IMR-90 (cell line): ENCODE data around the gene OPCML. TPM values are rescaled to one million over a fixed set of nuclear protein-coding genes. Genes with fewer than 3 reads are reported as not detected.

Experiments
- ATAC-seq: fragments of 200-7000 bp; cut with Tn5 transposase; 2 replicates; pipeline ENCODE4 v1.9.1; 2020; ENCODE audit warnings: low read depth, mild to moderate bottlenecking, moderate library complexity
- BruUV-seq: library from RNA; stranded (reverse); fragments of 400-500 nt; replicated peaks from 2 replicates; lab custom pipeline; 2021; lab: Mats Ljungman, UMichigan
- CTCF ChIA-PET: fragments of 300-600 bp; formaldehyde crosslinking; extraction: SDS; loops from one replicate; lab custom pipeline; 2021; ENCODE audit warnings: antibody characterized with exemption; lab: Yijun Ruan, JAX
- POLR2A ChIA-PET: fragments of 300-600 bp; sonication (Branson Sonifier 250); formaldehyde crosslinking; loops from one replicate; lab custom pipeline; 2022; ENCODE audit warnings: antibody characterized with exemption; ENCODE audit not compliant: unreplicated experiment; lab: Charles Lee
- DNase-seq: peaks from one replicate; pipeline ENCODE4 v3.0.0; 2013
- H2AFZ ChIP-seq: replicated peaks from 2 replicates; pipeline ENCODE3; 2013; ENCODE audit warnings: low read length, mild to moderate bottlenecking; ENCODE audit not compliant: poor library complexity
- H2AK5ac ChIP-seq: 2 replicates; pipeline ENCODE4 v1.6.1; 2013; ENCODE audit warnings: low read depth, low read length, inconsistent platforms
- H2AK9ac ChIP-seq: replicated peaks from 2 replicates; pipeline ENCODE3; 2013; ENCODE audit warnings: mild to moderate bottlenecking, low read depth, low read length, moderate library complexity; ENCODE audit not compliant: poor library complexity
- H2BK120ac ChIP-seq: 2 replicates; pipeline ENCODE4 v1.6.1; 2013; ENCODE audit warnings: low read depth, low read length, inconsistent platforms
- H2BK15ac ChIP-seq: 3 replicates; pipeline ENCODE4 v1.6.1; 2013; ENCODE audit warnings: low read depth, low read length, inconsistent platforms
- H2BK20ac ChIP-seq: 2 replicates; pipeline ENCODE4 v1.6.1; 2013; ENCODE audit warnings: low read depth, mild to moderate bottlenecking, inconsistent platforms, low read length, moderate library complexity
- H2BK5ac ChIP-seq: 2 replicates; pipeline ENCODE4 v1.6.1; 2013; ENCODE audit warnings: mild to moderate bottlenecking, low read depth, low read length, inconsistent platforms; ENCODE audit not compliant: poor library complexity, severe bottlenecking
- H3K14ac ChIP-seq: replicated peaks from 2 replicates; pipeline ENCODE4 v1.6.1; 2013; ENCODE audit warnings: low read depth, low read length, inconsistent platforms
- H3K18ac ChIP-seq: 2 replicates; pipeline ENCODE4 v1.6.1; 2013; ENCODE audit warnings: low read depth, low read length, control low read depth
- H3K23ac ChIP-seq: 2 replicates; pipeline ENCODE4 v1.6.1; 2013; ENCODE audit warnings: low read depth, low read length, inconsistent platforms
- H3K27ac ChIP-seq: 2 replicates; pipeline ENCODE4 v1.5.1; 2013; ENCODE audit warnings: mild to moderate bottlenecking, control low read depth, low read length; ENCODE audit not compliant: insufficient read depth
- H3K27me3 ChIP-seq: 2 replicates; pipeline ENCODE4 v1.6.1; 2013; ENCODE audit warnings: low read length; ENCODE audit not compliant: control insufficient read depth, insufficient read depth
- H3K36me3 ChIP-seq: 2 replicates; pipeline ENCODE4 v1.6.1; 2013; ENCODE audit warnings: low read length, mixed read lengths; ENCODE audit not compliant: control insufficient read depth, insufficient read depth
- H3K4ac ChIP-seq: 2 replicates; pipeline ENCODE4 v1.6.1; 2013; ENCODE audit warnings: low read depth, low read length, inconsistent platforms
- H3K4me1 ChIP-seq: 2 replicates; pipeline ENCODE4 v1.6.1; 2013; ENCODE audit warnings: low read length, mixed read lengths; ENCODE audit not compliant: control insufficient read depth, insufficient read depth
- H3K4me2 ChIP-seq: 2 replicates; pipeline ENCODE4 v1.6.1; 2013; ENCODE audit warnings: low read depth, mild to moderate bottlenecking, control low read depth, low read length, moderate library complexity
- H3K4me3 ChIP-seq: 2 replicates; pipeline ENCODE4 v1.5.1; 2013; ENCODE audit warnings: low read depth, mild to moderate bottlenecking, control low read depth, low read length, moderate library complexity; ENCODE audit not compliant: insufficient read depth
- H3K56ac ChIP-seq: 2 replicates; pipeline ENCODE4 v1.6.1; 2013; ENCODE audit warnings: low read length, inconsistent platforms; ENCODE audit not compliant: insufficient read depth; ENCODE audit errors: extremely low read depth
- H3K79me1 ChIP-seq, 2 experiments: 2 replicates each; pipeline ENCODE4 v1.6.1; 2013; ENCODE audit warnings: low read length in 2 of 2, inconsistent platforms in 1 of 2, low read depth in 1 of 2
- H3K9ac ChIP-seq: 2 replicates; pipeline ENCODE4 v1.6.1; 2013; ENCODE audit warnings: low read depth, low read length, control low read depth
- H3K9me1 ChIP-seq: 2 replicates; pipeline ENCODE4 v1.6.1; 2013; ENCODE audit warnings: low read length, inconsistent platforms; ENCODE audit not compliant: insufficient read depth
- H3K9me3 ChIP-seq: 2 replicates; pipeline ENCODE4 v1.6.1; 2013; ENCODE audit warnings: low read length; ENCODE audit not compliant: control insufficient read depth, insufficient read depth
- H4K20me1 ChIP-seq: 2 replicates; pipeline ENCODE4 v1.6.1; 2013; ENCODE audit warnings: low read length, inconsistent platforms; ENCODE audit not compliant: insufficient read depth
- H4K5ac ChIP-seq: 2 replicates; pipeline ENCODE4 v1.6.1; 2013; ENCODE audit warnings: mild to moderate bottlenecking, low read depth, low read length, control low read depth
- H4K8ac ChIP-seq, 2 experiments: 2 replicates each; pipeline ENCODE4 v1.6.1; 2013; ENCODE audit warnings: low read depth in 2 of 2, low read length in 2 of 2, control low read depth in 1 of 2, inconsistent platforms in 1 of 2
- H4K91ac ChIP-seq: 2 replicates; pipeline ENCODE4 v1.6.1; 2013; ENCODE audit warnings: low read depth, low read length, inconsistent platforms; ENCODE audit not compliant: insufficient read depth
- BHLHE40 ChIP-seq: fragments of 150-350 bp; IDR thresholded peaks from 2 replicates; pipeline ENCODE4 v1.6.1; 2016; ENCODE audit warnings: mild to moderate bottlenecking, low read depth, low read length
- CEBPB ChIP-seq: IDR thresholded peaks from 2 replicates; pipeline ENCODE4 v1.6.1; 2012; ENCODE audit warnings: low read depth, low read length, improper control_type of control experiment
- CHD1 ChIP-seq: IDR thresholded peaks from 2 replicates; pipeline ENCODE4 v1.6.1; 2012; ENCODE audit warnings: low read depth, low read length, improper control_type of control experiment
- FOS ChIP-seq: fragments of 150-350 bp; IDR thresholded peaks from 2 replicates; pipeline ENCODE4 v1.6.1; 2016; ENCODE audit warnings: low read depth, low read length
- MAFK ChIP-seq: IDR thresholded peaks from 2 replicates; pipeline ENCODE4 v1.6.1; 2012; ENCODE audit warnings: low read depth, low read length, improper control_type of control experiment
- MAZ ChIP-seq: IDR thresholded peaks from 2 replicates; pipeline ENCODE4 v1.6.1; 2012; ENCODE audit warnings: low read depth, mild to moderate bottlenecking, low read length, improper control_type of control experiment, moderate library complexity, borderline replicate concordance
- MXI1 ChIP-seq: IDR thresholded peaks from 2 replicates; pipeline ENCODE4 v1.6.1; 2012; ENCODE audit warnings: low read depth, mild to moderate bottlenecking, low read length, moderate library complexity, borderline replicate concordance
- NFE2L2 ChIP-seq: fragments of 150-350 bp; IDR thresholded peaks from 2 replicates; pipeline ENCODE4 v1.6.1; 2016; ENCODE audit warnings: low read depth, mild to moderate bottlenecking, low read length
- POLR2A ChIP-seq: IDR thresholded peaks from 2 replicates; pipeline ENCODE4 v1.6.1; 2012; ENCODE audit warnings: mild to moderate bottlenecking, low read depth, low read length
- RAD21 ChIP-seq: IDR thresholded peaks from 2 replicates; pipeline ENCODE4 v1.6.1; 2012; ENCODE audit warnings: low read length, improper control_type of control experiment
- RCOR1 ChIP-seq: IDR thresholded peaks from 2 replicates; pipeline ENCODE4 v1.6.1; 2012; ENCODE audit warnings: mild to moderate bottlenecking, low read length, improper control_type of control experiment; ENCODE audit not compliant: insufficient replicate concordance
- RFX5 ChIP-seq: IDR thresholded peaks from 2 replicates; pipeline ENCODE4 v1.8.0; 2012; ENCODE audit warnings: low read depth, mild to moderate bottlenecking, low read length, moderate library complexity
- WGBS, 2 experiments: methylation state at CpG; one replicate each; pipeline versions ENCODE4 v1.1.5 to v1.1.7; 2013; ENCODE audit warnings: missing lambda C conversion rate in 2 of 2; ENCODE audit not compliant: insufficient read length in 1 of 2; ENCODE audit errors: extremely low coverage in 2 of 2; 5-methylcytosine and 5-hydroxymethylcytosine counted together
- dilution Hi-C: fragments of 300-500 bp; cut with HindIII; formaldehyde crosslinking; loops from one replicate; pipeline ENCODE4 v1.14.3; 2018; ENCODE audit warnings: low sequenced_read_pairs; ENCODE audit not compliant: unreplicated experiment
- in situ Hi-C: fragments of 300-500 bp; cut with MboI; formaldehyde crosslinking; loops from 3 replicates; pipeline ENCODE4 v1.14.3; 2019; ENCODE audit warnings: low sequenced_read_pairs, inconsistent platforms, mixed read lengths
- intact Hi-C: fragments of 100-400 bp; cut with micrococcal nuclease; formaldehyde crosslinking; loops from 2 replicates; pipeline ENCODE4 v1.10.0; 2022
- polyA plus RNA-seq, 3 experiments: library from polyadenylated mRNA; depleted of rRNA; stranded (reverse); fragments of >200 nt; gene quantifications; 2 replicates each; pipeline ENCODE4 v1.2.3, GENCODE V29; 2012; ENCODE audit warnings: low replicate concordance in 1 of 3
- total RNA-seq: library from RNA; depleted of rRNA; stranded (reverse); fragments of >200 nt; gene quantifications from 2 replicates; pipeline ENCODE4 v1.2.3, GENCODE V29; 2012
- TF ChIP-seq, protein P1 (sequence below): fragments of 150-350 bp; IDR thresholded peaks from 2 replicates; pipeline ENCODE4 v1.6.1; 2017; ENCODE audit warnings: mild to moderate bottlenecking, antibody characterized with exemption, low read length, low read depth
- TF ChIP-seq, protein P2 (sequence below): conservative IDR thresholded peaks from 2 replicates; pipeline ENCODE4 v1.5.1; 2012; ENCODE audit warnings: mild to moderate bottlenecking, low read depth, low read length, improper control_type of control experiment
- TF ChIP-seq, protein P3 (sequence below): fragments of 150-350 bp; IDR thresholded peaks from 2 replicates; pipeline ENCODE4 v1.6.1; 2016; ENCODE audit warnings: low read depth, mild to moderate bottlenecking, low read length, moderate library complexity, borderline replicate concordance

OPCML gene
- total and polyA plus RNA-seq, 2 of the 4 experiments (the other 2 are of a cell fraction), result under 0.01 to 2.6 TPM

DNA sequence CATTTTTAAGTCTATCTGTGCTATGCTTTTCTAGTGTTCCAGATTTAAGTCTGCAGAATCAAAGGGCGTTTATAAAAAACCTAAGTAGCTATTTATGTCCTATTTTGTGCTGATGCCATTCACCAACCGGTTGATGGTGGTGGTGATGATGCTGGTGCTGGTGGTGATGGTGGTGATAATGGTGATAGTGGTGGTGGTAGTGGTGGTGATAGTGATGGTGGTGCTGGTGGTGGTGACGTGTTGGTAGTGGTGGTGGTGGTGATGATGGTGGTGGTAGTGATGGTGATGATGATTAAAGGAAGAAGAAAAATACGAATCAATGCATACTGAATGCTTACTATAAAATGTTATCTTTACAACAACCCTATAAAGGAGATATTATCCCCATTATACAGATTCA, 178.2 kb downstream of the OPCML start:
- DNase-seq (peak; percentile 2), ATAC-seq (no peak)
- H3K4me2 ChIP-seq, result no peak overlapping the region
- no peak overlapping the region for H3K4me3 ChIP-seq
- BruUV-seq, result no TSS peak
- TF ChIP-seq RCOR1 (no peak), CEBPB (no peak), MAZ (no peak), BHLHE40 (no peak), RAD21 (no peak), POLR2A (no peak), RFX5 (no peak), CHD1 (no peak), MXI1 (no peak), MAFK (no peak), FOS (no peak), NFE2L2 (no peak)
- TF ChIP-seq, protein P1, sequence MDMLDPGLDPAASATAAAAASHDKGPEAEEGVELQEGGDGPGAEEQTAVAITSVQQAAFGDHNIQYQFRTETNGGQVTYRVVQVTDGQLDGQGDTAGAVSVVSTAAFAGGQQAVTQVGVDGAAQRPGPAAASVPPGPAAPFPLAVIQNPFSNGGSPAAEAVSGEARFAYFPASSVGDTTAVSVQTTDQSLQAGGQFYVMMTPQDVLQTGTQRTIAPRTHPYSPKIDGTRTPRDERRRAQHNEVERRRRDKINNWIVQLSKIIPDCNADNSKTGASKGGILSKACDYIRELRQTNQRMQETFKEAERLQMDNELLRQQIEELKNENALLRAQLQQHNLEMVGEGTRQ, result no peak
- TF ChIP-seq, protein P2, sequence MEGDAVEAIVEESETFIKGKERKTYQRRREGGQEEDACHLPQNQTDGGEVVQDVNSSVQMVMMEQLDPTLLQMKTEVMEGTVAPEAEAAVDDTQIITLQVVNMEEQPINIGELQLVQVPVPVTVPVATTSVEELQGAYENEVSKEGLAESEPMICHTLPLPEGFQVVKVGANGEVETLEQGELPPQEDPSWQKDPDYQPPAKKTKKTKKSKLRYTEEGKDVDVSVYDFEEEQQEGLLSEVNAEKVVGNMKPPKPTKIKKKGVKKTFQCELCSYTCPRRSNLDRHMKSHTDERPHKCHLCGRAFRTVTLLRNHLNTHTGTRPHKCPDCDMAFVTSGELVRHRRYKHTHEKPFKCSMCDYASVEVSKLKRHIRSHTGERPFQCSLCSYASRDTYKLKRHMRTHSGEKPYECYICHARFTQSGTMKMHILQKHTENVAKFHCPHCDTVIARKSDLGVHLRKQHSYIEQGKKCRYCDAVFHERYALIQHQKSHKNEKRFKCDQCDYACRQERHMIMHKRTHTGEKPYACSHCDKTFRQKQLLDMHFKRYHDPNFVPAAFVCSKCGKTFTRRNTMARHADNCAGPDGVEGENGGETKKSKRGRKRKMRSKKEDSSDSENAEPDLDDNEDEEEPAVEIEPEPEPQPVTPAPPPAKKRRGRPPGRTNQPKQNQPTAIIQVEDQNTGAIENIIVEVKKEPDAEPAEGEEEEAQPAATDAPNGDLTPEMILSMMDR, result no peak
- TF ChIP-seq, protein P3, sequence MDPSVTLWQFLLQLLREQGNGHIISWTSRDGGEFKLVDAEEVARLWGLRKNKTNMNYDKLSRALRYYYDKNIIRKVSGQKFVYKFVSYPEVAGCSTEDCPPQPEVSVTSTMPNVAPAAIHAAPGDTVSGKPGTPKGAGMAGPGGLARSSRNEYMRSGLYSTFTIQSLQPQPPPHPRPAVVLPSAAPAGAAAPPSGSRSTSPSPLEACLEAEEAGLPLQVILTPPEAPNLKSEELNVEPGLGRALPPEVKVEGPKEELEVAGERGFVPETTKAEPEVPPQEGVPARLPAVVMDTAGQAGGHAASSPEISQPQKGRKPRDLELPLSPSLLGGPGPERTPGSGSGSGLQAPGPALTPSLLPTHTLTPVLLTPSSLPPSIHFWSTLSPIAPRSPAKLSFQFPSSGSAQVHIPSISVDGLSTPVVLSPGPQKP, result no peak
- no peaks in the 10 kb centered on the region for H3K27me3 ChIP-seq
- intact Hi-C loops (no loop called here), dilution Hi-C loops (no loop called here), in situ Hi-C loops (no loop called here)
- no peak overlapping the region for H4K91ac ChIP-seq
- peaks cover 13% of the 10 kb centered on the region for H3K9me3 ChIP-seq
- no CpG with 5 or more reads among the region's 4 CpGs for WGBS, 2 experiments
- no peaks in the 10 kb centered on the region for H3K9me1 ChIP-seq
- H3K18ac ChIP-seq, result no peak overlapping the region
- H4K20me1 ChIP-seq, result no peaks in the 10 kb centered on the region
- no peak overlapping the region for H2AK5ac ChIP-seq
- H3K4ac ChIP-seq, result no peak overlapping the region
- POLR2A ChIA-PET, result no interaction called here
- H2BK5ac ChIP-seq, result peak overlapping the region; percentile 46
- no peak overlapping the region for H3K9ac ChIP-seq
- H3K23ac ChIP-seq, result no peak overlapping the region
- H3K56ac ChIP-seq, result no peak overlapping the region
- peak overlapping the region; percentile 83 for H2AK9ac ChIP-seq
- no peak overlapping the region for H3K14ac ChIP-seq
- no peak overlapping the region for H3K27ac ChIP-seq
- no peak overlapping the region for H2BK15ac ChIP-seq
- H3K36me3 ChIP-seq, result no peaks in the 10 kb centered on the region
- no peak overlapping the region for H4K8ac ChIP-seq
- H2BK20ac ChIP-seq, result no peak overlapping the region
- no peaks in the 10 kb centered on the region for H3K4me1 ChIP-seq
- H2BK120ac ChIP-seq, result no peak overlapping the region
- H4K5ac ChIP-seq, result no peak overlapping the region
- H3K79me1 ChIP-seq, result no peaks in the 10 kb centered on the region
- H2AFZ ChIP-seq, result peak overlapping the region; percentile 47
- CTCF ChIA-PET, result no interaction called here
